Heart left ventricle (tissue), 13 donors: ENCODE results near the gene HSF5.

Source experiments
- POLR2A ChIP-seq, 2 donors: fragments of 450-650 bp; IDR thresholded peaks; one replicate each; pipeline ENCODE4 v1.6.1; 2017; ENCODE audit warnings: antibody characterized with exemption in 2 of 2, mild to moderate bottlenecking in 2 of 2, moderate library complexity in 2 of 2
- TF ChIP-seq, protein P1 (sequence below), 12 donors: fragments of 200-600 bp; sonication (generic) in 4 of 12; IDR thresholded peaks; one replicate each; pipeline versions ENCODE4 v1.5.0 to v1.8.0; 2018 to 2022; ENCODE audit warnings: antibody characterized with exemption in 12 of 12, mild to moderate bottlenecking in 5 of 12
- donor health status: ischemic (EF 13 %, LVEDD 7.1; RV severe dilation, severe dysfunction).
- donor health status: DM: no; HTN: yes; CAD: no.
- donor health status: DM: no; HTN: no; CAD: no.
- donor health status: ischemic (EF 25% LVEDD 6.9; RV normal size, moderate dysfunction).
- donor health status: ischemic (EF 25% LVEDD 5.7; RV mildly dilated, moderate dysfunction).
- donor health status: ischemic (EF 35%, LVEDD 5.7; RV mildly dilated, moderate dysfunction).
- donor health status: nonischemic (EF 11% LVEDD 7.7; RV severe dilation, severe dysfunction).
- donor health status: DM: yes; HTN: yes; CAD: no.
- donor health status: PGD.
- donor health status: ischemic (EF 29% LVEDD 5.4; RV normal size, mild dysfunction).
- donor health status: nonischemic (EF 23%, LVEDD 6.1; RV moderate dilation, normal function).

DNA sequence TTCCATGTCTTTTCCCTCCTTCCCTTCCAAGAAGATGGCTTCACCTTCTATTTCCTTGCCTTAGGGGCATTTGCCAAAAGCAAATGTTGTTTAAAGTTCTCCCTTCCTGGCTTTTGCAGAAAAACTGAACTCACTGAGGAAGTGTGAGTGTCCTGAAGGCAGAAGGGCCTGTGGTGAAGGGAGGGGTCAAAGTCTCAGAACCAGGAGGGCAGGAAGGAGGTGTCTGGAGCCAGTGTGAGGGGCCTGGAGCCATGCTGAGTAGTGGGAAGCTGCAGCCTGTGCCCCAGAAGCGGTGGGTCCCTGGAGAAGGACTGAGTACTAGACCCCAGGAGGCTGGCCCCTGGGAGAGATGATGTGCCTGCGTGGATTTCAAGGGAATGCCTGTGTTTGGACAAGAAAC, 112.4 kb downstream of the HSF5 start:
- TF ChIP-seq, protein P1, sequence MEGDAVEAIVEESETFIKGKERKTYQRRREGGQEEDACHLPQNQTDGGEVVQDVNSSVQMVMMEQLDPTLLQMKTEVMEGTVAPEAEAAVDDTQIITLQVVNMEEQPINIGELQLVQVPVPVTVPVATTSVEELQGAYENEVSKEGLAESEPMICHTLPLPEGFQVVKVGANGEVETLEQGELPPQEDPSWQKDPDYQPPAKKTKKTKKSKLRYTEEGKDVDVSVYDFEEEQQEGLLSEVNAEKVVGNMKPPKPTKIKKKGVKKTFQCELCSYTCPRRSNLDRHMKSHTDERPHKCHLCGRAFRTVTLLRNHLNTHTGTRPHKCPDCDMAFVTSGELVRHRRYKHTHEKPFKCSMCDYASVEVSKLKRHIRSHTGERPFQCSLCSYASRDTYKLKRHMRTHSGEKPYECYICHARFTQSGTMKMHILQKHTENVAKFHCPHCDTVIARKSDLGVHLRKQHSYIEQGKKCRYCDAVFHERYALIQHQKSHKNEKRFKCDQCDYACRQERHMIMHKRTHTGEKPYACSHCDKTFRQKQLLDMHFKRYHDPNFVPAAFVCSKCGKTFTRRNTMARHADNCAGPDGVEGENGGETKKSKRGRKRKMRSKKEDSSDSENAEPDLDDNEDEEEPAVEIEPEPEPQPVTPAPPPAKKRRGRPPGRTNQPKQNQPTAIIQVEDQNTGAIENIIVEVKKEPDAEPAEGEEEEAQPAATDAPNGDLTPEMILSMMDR (IDR thresholded peaks at IDR 0.05) = no peak
- no peak for TF ChIP-seq POLR2A (IDR thresholded peaks at IDR 0.05)
